Karpas-422 (cell line): ENCODE data around the gene POP4. TPM values are rescaled to one million over a fixed set of nuclear protein-coding genes. Genes with fewer than 3 reads are reported as not detected.

Experiments
- DNase-seq: peaks from one replicate; pipeline ENCODE4 v3.0.0-alpha.2; 2015
- H2AFZ ChIP-seq: fragments of 200-600 bp; sonication (generic); 2 replicates; pipeline ENCODE4 v1.6.1; 2014; ENCODE audit warnings: antibody characterized with exemption, low read length, mixed read lengths
- H3K27ac ChIP-seq: fragments of 200-600 bp; sonication (generic); 2 replicates; pipeline ENCODE4 v1.5.1; 2014; ENCODE audit warnings: mild to moderate bottlenecking, low read length, moderate library complexity
- H3K27me3 ChIP-seq: fragments of 200-600 bp; sonication (generic); 2 replicates; pipeline ENCODE4 v1.6.1; 2014; ENCODE audit warnings: low read length, mixed read lengths
- H3K36me3 ChIP-seq: fragments of 200-600 bp; sonication (generic); 2 replicates; pipeline ENCODE4 v1.6.1; 2014; ENCODE audit warnings: low read length, mixed read lengths; ENCODE audit not compliant: insufficient read depth
- H3K4me1 ChIP-seq: fragments of 200-600 bp; sonication (generic); 2 replicates; pipeline ENCODE4 v1.6.1; 2014; ENCODE audit warnings: mild to moderate bottlenecking, low read length, mixed read lengths
- H3K4me2 ChIP-seq: fragments of 200-600 bp; sonication (generic); 2 replicates; pipeline ENCODE4 v1.6.1; 2014; ENCODE audit warnings: low read length, low read depth, mild to moderate bottlenecking; ENCODE audit not compliant: poor library complexity, severe bottlenecking
- H3K4me3 ChIP-seq: fragments of 200-600 bp; sonication (generic); 2 replicates; pipeline ENCODE4 v1.5.1; 2014; ENCODE audit warnings: mild to moderate bottlenecking, antibody characterized with exemption, low read length, mixed read lengths
- H3K79me2 ChIP-seq: fragments of 200-600 bp; sonication (generic); 2 replicates; pipeline ENCODE4 v1.6.1; 2014; ENCODE audit warnings: mild to moderate bottlenecking, low read length, mixed read lengths
- H3K9ac ChIP-seq: fragments of 200-600 bp; sonication (generic); 2 replicates; pipeline ENCODE4 v1.6.0; 2014; ENCODE audit warnings: low read length
- H3K9me2 ChIP-seq: fragments of 200-600 bp; sonication (generic), shearing (Covaris generic); replicated peaks from 2 replicates; pipeline ENCODE4 v1.6.0; 2014; ENCODE audit warnings: mild to moderate bottlenecking, low read length, moderate library complexity; ENCODE audit not compliant: insufficient read depth
- H3K9me3 ChIP-seq: fragments of 300-700, 200-600 bp; sonication (generic); 2 replicates; pipeline ENCODE4 v1.6.1; 2014; ENCODE audit warnings: low read length, mixed read lengths
- H4K20me1 ChIP-seq: fragments of 200-600 bp; sonication (generic); 2 replicates; pipeline ENCODE4 v1.6.1; 2014; ENCODE audit warnings: mild to moderate bottlenecking, antibody characterized with exemption, low read length, low read depth; ENCODE audit not compliant: insufficient read depth
- total RNA-seq: library from RNA; depleted of rRNA; stranded (reverse); fragments of >200 nt; shearing (Covaris generic); gene quantifications from 2 replicates; pipeline ENCODE4 v1.2.3, GENCODE V29; 2014; ENCODE audit warnings: low replicate concordance

The POP4 gene
- total RNA-seq, 1 experiment from 2014 or later, result 92.7 TPM

DNA sequence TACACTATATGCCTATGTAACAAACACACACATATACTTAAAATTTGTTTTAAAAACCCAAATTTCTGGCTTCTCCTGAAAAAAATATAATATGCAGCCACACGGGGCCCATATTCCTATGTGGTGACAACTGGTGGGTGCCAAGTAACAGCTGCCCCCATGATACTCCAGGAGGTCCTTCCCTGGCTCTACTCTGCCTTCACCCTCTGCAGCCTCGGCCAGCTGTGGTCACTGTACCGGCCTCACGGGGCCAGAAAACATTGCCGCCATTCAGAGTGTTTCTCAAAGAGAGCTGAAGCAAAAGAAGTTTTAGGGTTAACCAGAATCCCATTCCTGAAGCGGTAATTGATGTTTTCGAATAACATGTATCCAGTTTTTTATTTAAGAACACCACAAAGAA is 32.6 kb upstream of the POP4 start:
- H3K9ac ChIP-seq, result no peak overlapping the region
- H3K4me3 ChIP-seq, result no peak overlapping the region
- no peaks in the 10 kb centered on the region for H3K9me2 ChIP-seq
- no peak overlapping the region for H3K4me2 ChIP-seq
- H3K27me3 ChIP-seq, result no peaks in the 10 kb centered on the region
- H3K27ac ChIP-seq, result no peak overlapping the region
- no peaks in the 10 kb centered on the region for H3K9me3 ChIP-seq
- no peak overlapping the region for H2AFZ ChIP-seq
- DNase-seq, result no peak
- no peaks in the 10 kb centered on the region for H4K20me1 ChIP-seq
- no peaks in the 10 kb centered on the region for H3K36me3 ChIP-seq
- peaks cover 6% of the 10 kb centered on the region for H3K4me1 ChIP-seq
- H3K79me2 ChIP-seq, result no peaks in the 10 kb centered on the region

DNA sequence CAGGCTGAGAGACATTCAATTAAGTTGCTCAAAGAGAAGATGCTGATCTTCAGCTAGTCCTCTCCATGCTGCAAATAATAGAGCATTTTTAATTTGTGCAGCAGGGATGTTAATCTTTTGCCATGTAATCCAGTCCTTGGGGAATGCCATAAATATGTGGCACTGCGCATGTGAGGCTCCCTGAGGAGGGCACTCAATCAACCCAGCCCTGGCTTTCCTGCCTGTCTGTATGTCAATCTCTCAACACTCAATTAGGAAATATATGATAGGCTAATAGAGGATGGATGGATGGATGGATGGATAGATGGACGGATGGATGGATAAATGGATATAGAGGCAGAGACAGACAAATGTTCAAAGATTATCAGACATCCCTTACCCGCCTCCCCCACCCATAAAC is 31.6 kb upstream of the POP4 start:
- Histone ChIP-seq H3K27ac (no peak overlapping the region), H3K4me2 (no peak overlapping the region), H3K9me3 (no peaks in the 10 kb centered on the region), H3K27me3 (no peaks in the 10 kb centered on the region), H3K4me3 (no peak overlapping the region), H3K79me2 (no peaks in the 10 kb centered on the region), H3K4me1 (peaks cover 6% of the 10 kb centered on the region), H3K36me3 (no peaks in the 10 kb centered on the region), H3K9ac (no peak overlapping the region), H3K9me2 (no peaks in the 10 kb centered on the region), H4K20me1 (no peaks in the 10 kb centered on the region), H2AFZ (no peak overlapping the region)
- no peak for DNase-seq

DNA sequence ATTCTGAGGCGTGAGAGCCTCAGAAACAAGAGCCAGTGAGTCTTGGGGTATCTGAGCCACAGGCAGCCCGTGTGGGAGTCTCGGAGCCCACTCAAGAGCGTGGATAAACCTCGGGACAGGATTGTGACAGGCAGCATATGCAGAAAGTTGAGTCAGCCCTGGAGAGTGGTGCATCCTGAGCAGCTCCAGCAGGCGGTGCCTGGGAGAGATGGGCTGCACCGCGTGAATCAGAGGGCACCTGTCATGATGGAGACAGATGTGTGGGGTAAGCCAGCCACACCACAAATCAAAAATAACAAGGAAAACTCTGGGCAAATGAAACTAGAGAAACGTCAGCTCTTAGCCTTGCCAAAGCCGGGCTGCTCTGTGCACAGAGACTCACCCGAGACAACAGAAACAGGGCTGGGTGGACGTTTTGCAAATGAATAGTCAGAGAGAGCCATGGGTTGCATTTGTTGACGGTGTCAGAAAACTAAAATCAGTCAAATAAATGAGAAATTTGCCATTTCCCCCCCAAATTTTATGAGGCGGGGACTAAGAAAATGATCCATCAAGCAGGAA is 30.0 kb upstream of the POP4 start:
- H3K79me2 ChIP-seq, result no peaks in the 10 kb centered on the region
- no peak overlapping the region for H2AFZ ChIP-seq
- no peak for DNase-seq
- H3K27ac ChIP-seq, result no peak overlapping the region
- no peaks in the 10 kb centered on the region for H3K27me3 ChIP-seq
- H3K4me2 ChIP-seq, result peak overlapping the region; percentile 16
- no peaks in the 10 kb centered on the region for H3K9me2 ChIP-seq
- no peaks in the 10 kb centered on the region for H4K20me1 ChIP-seq
- no peaks in the 10 kb centered on the region for H3K9me3 ChIP-seq
- no peak overlapping the region for H3K9ac ChIP-seq
- peaks cover 6% of the 10 kb centered on the region for H3K4me1 ChIP-seq
- no peak overlapping the region for H3K4me3 ChIP-seq
- H3K36me3 ChIP-seq, result no peaks in the 10 kb centered on the region

DNA sequence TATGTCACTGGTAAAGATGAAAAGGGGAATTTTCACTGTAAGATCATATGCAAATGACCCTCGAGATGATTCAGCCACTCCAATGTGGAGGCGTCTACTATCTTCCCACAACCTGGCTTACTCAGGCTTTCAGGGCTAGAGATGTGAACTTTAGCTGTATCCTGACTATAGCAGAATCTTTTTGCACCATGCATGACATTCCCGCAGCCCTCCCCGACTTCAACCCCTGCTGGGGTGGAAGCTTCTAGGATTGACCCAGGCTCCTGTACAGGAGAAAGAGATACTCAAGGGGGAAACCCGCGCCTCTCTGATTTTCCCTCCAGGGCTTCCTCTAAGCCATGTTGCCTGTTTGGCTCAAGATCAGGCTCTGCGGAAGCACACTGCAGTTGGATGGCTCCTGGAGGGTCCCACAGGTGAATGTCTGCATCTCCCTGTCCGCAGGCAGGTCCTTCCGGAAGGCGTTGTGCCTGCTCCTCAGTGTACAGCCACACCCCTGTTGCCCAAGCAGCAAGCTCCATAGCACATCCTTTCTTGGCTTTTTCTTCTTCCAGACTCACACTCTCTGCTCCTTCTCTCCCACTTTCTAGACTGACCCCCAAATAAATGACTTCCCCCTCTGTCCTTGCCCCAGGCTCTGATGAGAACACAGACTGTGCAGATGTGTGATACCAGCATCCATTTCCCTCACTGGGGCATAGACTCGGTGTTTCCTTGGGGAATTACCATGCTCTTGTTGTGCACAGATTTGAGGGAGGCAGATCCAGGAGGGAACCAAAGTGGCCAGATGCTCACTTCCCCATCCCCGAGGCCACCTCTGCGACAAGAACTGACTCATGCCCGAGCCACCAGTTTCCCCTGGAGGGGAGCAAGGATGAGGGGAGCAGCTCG is 29.1 kb upstream of the POP4 start:
- no peaks in the 10 kb centered on the region for H3K27me3 ChIP-seq
- no peaks in the 10 kb centered on the region for H4K20me1 ChIP-seq
- H3K4me2 ChIP-seq, result peak overlapping the region; percentile 16
- no peak overlapping the region for H3K27ac ChIP-seq
- H3K4me3 ChIP-seq, result no peak overlapping the region
- H3K4me1 ChIP-seq, result peaks cover 6% of the 10 kb centered on the region
- H3K36me3 ChIP-seq, result no peaks in the 10 kb centered on the region
- no peaks in the 10 kb centered on the region for H3K9me3 ChIP-seq
- no peak overlapping the region for H3K9ac ChIP-seq
- H3K79me2 ChIP-seq, result no peaks in the 10 kb centered on the region
- H2AFZ ChIP-seq, result no peak overlapping the region
- H3K9me2 ChIP-seq, result no peaks in the 10 kb centered on the region
- no peak for DNase-seq

DNA sequence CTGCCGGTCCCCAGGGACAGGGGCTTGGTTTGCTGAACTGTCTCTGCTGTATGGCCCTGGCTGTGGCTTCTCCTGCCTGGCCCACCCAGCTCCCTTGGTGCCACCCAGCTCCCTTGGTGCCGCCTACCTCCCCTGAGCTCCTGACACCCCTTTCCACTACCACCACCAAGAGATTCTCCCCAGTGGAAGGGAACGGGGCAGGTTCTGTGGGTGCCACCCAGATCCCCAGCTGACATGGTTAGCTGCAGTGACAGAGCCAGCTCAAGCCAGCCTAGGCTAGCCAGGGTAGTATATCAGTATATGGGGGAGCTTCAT is 28.5 kb upstream of the POP4 start:
- Histone ChIP-seq H3K27me3 (no peaks in the 10 kb centered on the region), H3K4me2 (no peak overlapping the region), H3K27ac (no peak overlapping the region), H3K36me3 (no peaks in the 10 kb centered on the region), H3K4me1 (peaks cover 6% of the 10 kb centered on the region), H3K4me3 (no peak overlapping the region), H3K9me2 (no peaks in the 10 kb centered on the region), H3K9me3 (no peaks in the 10 kb centered on the region), H4K20me1 (no peaks in the 10 kb centered on the region), H2AFZ (no peak overlapping the region), H3K79me2 (no peaks in the 10 kb centered on the region), H3K9ac (no peak overlapping the region)
- no peak for DNase-seq

DNA sequence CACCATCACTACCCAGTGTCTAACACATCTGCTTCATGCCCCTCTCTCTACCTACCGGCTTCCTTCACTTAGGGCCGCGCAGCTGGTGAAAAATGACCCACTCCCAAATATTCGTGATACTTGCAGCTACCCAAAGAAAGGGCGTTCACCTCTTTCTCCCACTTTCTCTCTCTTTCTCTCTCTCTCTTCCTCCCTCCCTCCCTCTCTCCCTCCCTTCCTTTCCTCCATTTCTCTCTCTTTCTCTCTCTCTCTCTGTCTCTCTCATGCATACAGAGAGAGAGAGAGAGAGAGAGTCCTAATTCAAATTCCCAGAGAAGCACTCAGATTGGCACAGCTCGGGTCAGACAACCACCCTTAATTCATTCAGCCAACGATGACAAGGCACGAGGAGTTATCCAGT is 27.7 kb upstream of the POP4 start:
- no peak for DNase-seq
- H4K20me1 ChIP-seq, result no peaks in the 10 kb centered on the region
- H3K9me3 ChIP-seq, result no peaks in the 10 kb centered on the region
- H3K4me3 ChIP-seq, result no peak overlapping the region
- no peak overlapping the region for H3K27ac ChIP-seq
- H3K36me3 ChIP-seq, result no peaks in the 10 kb centered on the region
- H2AFZ ChIP-seq, result no peak overlapping the region
- H3K4me1 ChIP-seq, result peaks cover 6% of the 10 kb centered on the region
- no peak overlapping the region for H3K4me2 ChIP-seq
- H3K9me2 ChIP-seq, result no peaks in the 10 kb centered on the region
- H3K27me3 ChIP-seq, result no peaks in the 10 kb centered on the region
- no peak overlapping the region for H3K9ac ChIP-seq
- no peaks in the 10 kb centered on the region for H3K79me2 ChIP-seq

DNA sequence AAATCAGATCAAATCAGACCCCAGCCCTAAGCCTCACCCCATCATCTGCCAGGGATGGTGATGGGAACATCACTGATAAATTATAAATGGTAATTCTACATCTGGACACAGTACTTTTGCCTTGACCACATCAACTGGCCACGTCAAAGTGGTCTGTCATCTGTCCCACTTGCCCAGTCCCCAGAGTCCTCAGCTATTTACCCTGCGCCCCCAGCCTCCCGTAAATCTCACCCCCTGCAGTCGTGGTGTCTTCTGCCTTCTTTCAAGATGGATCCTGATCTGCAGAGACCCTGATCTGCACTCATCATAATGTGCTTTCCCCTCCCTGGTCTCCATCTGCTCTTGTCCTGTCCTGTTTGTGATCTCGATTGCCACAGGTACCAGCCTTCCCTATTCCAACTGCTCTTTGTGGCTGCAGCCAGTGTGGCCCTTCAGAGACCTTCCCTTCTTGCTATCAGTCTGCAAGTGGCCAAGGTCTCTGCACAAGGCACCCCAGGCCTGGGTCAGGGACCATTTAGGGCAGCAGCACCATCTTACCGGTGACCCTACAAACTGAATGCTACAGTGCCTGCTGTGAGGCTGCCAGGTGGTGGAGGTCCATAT is 26.7 kb upstream of the POP4 start:
- Histone ChIP-seq H3K9ac (no peak overlapping the region), H3K27ac (no peak overlapping the region), H3K9me3 (no peaks in the 10 kb centered on the region), H2AFZ (no peak overlapping the region), H3K4me1 (peaks cover 6% of the 10 kb centered on the region), H4K20me1 (no peaks in the 10 kb centered on the region), H3K9me2 (no peaks in the 10 kb centered on the region), H3K79me2 (no peaks in the 10 kb centered on the region), H3K4me3 (no peak overlapping the region), H3K27me3 (no peaks in the 10 kb centered on the region), H3K4me2 (no peak overlapping the region), H3K36me3 (no peaks in the 10 kb centered on the region)
- DNase-seq, result no peak

DNA sequence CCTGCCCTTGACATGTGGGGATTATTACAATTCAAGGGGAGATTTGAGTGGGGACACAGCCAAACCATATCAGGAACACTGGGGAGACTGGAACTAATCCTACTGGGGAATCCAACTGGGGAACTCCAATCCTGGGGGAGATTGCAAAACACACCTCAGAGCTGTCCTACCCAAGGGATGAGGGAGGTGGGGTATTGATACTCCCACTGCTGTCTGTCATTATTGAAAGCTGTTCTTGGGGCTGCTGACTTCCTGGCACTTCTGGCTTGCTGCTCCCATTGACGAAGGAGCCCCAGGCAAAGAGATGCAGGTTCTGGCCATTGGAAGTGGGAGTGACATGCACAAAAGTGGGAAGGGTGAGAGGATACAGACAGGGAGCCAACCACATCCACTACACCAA is 24.7 kb upstream of the POP4 start:
- Histone ChIP-seq H3K9ac (no peak overlapping the region), H2AFZ (no peak overlapping the region), H3K27ac (no peak overlapping the region), H3K4me1 (peaks cover 6% of the 10 kb centered on the region), H3K9me3 (no peaks in the 10 kb centered on the region), H3K4me3 (no peak overlapping the region), H3K9me2 (no peaks in the 10 kb centered on the region), H3K79me2 (no peaks in the 10 kb centered on the region), H4K20me1 (no peaks in the 10 kb centered on the region), H3K36me3 (no peaks in the 10 kb centered on the region), H3K4me2 (no peak overlapping the region), H3K27me3 (no peaks in the 10 kb centered on the region)
- no peak for DNase-seq
